NCI-H446 (cell line): ENCODE data around the gene CACNA1C.

Experiments
- DNase-seq, 2 experiments: peaks; one replicate each; lab custom pipeline; 2025; lab: John Stamatoyannopoulos, UW

The CACNA1C gene

DNA sequence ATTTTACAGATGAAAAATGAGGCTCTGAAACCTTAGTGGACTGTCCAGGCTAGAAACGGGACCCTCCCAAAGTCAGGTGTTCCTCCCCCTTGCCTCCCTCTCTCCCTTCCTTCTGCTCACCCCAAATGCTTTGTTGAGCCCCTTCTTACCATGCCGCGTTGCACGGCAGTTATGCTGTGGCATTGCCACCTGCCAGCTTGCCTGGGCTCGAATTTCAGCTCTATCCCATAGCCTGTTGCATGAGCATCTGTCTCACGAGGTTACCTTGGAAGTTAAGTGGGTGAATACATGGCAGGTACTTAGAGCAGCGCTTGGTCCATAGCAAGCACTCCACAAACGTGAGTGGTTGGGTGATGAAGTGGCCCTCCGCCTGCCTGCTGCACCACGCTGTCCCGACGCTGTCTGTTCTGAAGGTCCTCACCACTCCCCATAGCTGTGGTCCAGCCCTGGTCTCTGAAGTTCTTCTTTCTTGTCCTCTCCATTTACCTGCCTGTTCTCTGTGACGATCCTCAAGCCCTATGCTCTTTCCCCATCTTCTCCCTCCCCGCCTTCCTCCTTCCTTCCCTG, 269.9 kb downstream of the CACNA1C start:
- no peak for DNase-seq

DNA sequence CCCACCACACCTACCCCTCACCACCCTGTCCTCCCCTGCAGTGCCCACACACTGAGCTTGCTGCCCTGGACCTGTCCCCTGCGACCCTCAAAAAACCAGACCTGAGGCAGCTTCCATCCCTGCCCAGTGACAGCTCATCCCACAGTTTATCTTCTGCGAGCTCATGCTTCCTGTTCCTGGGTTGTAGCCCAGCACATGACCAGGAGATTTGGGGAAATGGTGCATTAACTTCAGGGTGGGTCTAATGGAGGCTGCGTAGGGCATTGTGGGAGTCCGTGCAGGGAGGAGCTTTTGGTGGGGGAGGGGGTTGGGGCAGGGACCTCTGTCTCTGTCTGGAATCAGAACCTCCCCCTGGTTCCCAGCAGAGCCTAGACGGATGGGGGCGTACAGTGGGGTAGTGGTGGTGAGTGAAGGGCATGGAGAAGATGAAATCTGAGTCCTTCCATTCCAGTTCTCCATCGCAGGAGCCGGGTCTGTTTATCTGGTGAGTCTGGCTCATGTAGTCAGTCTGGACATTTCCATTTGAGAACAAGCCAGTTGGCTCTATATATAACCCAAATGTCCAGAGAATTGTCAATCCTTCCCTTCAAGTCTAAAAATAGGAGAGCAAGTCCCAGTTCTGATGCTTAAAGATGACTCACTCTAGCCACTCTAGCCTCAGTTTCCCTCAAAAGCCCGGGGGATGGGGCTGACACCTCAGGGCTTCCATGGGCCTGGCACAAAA, 270.9 kb downstream of the CACNA1C start:
- no peak for DNase-seq

DNA sequence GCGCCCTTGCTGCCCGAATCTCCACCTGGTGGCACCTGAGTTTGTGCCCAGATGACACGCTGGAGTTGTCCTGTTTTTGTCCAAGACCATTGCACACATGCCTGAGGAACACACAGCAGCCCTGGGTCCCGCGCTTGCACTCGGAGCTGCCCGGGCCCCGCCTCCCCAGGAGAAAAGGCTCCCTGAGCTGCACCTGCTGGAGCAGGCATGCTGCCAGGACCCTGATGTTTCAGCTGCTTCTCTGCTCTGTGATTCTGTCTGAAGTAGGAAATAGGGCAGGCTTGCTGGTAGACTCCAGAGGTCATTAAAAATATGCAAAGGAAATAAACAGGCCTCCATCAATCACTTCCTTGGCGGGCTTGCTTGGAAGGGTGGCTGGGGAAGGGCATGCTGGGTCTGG, 271.6 kb downstream of the CACNA1C start:
- peak in 1 of 2 experiments; percentile 54 for DNase-seq

DNA sequence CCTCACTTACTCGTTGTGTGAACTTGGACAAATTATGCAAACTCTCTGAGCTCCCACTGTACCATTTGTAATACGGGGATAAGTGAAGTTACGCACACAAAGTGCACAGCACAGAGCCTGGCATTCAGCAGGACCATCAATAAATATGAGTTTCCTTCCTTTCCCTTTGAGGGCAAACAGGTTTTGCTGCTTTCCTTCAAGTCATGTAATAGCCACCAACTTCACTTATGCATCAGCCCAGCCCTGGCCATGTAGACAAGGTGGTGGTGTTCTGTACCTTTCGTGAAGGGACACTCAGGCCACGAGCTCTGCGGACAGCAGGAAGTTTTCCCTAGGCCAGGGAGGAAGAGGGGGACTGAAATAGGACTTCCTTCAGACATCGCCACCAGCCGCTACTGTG, 272.7 kb downstream of the CACNA1C start:
- DNase-seq = no peak

DNA sequence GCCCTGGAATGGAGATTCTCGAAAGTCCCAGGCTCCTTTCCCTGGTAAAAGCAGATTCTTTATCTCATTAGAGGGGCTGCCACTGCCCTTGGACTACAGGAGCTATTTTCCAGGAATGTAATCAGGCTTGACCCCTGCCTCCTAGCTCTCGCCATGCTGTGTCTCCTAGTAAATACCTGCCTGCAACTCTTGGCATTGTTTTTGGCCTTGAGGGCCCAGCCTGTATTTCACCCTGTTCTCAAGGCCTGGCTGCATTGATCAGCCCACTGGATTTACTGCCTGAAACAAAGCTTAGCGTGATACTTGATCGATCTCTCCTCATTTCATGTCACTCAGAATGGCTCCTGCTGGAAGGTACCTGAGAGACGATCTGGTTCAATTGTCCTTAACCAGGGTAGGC, 273.7 kb downstream of the CACNA1C start:
- DNase-seq = no peak

DNA sequence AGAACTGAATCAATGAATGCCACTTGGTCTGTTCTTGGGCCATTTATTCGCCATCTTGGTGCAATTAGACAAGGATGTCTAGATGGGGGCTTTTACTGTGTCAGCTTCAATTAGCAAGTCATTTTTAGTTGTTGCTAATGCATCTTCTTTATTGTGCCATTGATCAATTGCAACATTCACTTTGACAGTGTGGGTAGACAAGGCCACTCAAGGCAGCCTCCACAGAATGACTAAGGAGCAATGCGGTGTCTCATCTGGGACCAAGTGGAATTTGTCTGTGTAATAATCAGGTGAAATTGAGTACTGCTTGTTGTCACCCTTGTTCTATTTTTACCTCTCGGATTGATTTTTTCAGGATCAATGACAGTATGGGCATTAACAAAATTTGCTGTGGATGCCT, 275.9 kb downstream of the CACNA1C start:
- DNase-seq = no peak

DNA sequence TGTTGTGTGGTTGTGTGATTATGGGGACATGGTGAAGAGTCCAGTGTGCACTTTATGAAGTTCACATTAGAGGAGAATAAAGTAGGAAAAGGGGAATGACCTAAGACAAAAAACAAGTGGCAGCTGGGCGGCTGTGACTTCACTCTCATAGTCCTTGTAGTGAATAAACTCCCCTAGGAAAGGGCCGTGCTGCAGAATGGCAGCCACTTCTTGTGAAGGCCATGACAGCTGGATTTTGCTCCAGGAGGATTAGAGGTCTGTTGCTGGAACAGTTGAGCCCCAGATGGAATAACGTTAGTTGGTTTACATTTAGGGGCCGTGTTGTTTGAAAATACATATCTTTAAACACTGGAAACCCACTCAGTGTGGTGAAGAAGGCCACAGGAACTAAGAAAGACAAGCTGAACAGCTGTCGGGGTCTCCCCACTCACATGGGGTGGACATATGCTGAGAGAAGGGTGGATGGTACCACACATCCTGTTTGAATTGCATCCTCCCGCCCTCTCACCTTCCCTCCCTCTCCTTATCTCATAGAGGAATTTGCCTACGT, 276.9 kb downstream of the CACNA1C start:
- DNase-seq = no peak

DNA sequence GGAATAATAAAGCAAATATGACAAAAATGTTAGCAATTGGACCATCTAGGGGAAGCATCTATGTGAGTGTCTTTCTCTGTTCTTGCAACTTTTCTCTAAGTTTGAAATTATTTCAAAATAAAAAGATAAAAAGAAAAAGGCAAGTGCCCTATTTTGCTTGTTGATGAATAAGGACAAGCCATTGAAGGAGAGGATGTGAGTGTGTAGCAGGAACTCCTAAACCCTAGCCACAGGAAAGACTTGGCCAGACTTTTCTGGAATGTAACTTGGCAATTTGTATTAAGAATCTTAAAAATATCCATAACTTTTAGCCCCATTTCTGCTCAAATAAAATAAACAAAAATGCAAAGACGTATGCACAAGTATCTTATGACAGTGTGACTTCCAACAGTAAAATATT, 279.4 kb downstream of the CACNA1C start:
- no peak for DNase-seq

DNA sequence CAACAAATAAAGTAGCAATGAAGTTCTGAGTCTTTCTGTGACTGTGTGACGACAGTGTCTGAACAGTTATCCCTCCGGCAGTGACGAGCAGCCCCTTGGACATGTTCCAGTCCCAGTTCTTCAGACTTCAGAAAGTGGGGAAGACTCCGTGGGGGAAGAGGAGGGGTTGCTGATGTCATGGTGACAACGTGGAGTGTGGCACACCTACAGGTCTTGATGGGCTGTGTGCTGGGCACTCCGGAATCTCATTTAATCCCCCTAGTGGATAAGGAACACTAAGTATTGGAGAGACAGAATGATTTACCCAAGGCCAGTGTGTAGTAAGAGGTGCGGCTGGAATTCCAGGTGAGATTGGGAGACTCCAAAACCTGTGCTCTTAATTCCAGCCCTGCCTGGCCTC, 280.2 kb downstream of the CACNA1C start:
- no peak for DNase-seq

DNA sequence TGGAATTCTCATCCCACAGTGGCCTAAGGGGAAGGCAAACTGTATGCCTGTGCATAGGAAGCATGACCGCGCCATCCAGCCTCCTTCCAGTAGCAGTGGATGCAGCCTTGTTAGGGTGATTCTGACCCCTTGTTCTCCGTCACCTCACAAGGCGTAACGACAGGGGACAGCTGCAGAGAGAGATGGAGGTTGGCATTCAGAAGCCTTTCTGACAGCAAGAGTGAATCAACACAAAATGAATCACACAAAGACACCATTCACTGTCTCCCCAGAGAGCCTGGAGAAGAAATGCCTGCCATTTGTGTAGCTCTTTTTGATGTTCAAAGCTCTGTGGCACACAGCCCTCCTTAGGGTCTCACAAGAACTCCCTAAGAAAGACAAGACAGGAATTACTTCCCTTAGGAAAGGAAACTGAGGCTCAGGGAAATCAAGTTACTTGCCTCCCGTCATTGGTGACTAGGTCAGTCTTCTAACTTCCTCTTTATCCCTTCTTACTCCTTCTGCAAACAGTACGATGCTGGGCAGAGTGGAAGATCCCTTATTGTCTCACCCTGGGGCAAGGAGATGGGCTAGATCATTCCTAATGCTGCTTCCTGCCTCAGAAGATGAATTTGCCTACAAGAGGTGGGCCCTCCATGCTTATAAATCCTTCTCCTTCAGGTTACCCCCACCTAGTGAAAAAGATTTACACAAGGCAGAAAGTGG, 280.9 kb downstream of the CACNA1C start:
- DNase-seq = no peak

DNA sequence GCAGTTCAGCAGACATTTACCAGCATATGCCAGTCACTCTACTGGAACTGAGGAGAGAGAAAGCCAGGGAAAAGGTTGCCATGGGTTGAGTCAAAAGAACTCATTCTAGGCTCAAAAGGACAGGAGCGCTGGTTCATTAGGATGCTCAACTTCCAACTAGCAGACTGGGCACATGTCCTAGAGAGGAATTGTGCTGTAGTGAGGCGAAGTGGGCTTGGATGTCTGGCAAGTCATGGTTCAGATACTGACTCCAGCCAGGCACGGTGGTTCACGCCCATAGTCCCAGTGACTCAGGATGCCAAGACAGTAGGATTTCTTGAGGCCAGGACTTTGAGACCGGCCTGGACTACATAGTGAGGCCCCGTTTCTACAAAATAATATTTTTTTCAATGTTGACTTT, 281.5 kb downstream of the CACNA1C start:
- no peak for DNase-seq

DNA sequence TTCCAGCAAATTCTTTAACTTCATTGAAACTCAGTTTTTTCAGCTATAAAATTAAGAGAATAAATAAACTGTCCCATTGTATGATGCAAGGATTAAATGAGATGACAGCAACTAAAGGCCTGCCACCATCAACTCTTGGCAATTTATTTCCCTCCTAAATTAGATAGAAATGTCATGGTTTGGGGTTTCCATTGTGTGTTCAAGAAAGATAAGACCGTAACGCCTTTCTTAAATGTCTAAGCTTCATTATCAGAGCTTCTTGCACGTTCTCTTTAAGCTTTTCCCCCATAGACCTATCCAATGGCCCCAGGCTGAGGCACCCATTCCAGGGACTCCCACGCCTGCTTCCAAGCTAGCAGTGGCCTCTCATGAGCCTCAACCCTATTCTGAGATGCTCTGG, 281.9 kb downstream of the CACNA1C start:
- no peak for DNase-seq

DNA sequence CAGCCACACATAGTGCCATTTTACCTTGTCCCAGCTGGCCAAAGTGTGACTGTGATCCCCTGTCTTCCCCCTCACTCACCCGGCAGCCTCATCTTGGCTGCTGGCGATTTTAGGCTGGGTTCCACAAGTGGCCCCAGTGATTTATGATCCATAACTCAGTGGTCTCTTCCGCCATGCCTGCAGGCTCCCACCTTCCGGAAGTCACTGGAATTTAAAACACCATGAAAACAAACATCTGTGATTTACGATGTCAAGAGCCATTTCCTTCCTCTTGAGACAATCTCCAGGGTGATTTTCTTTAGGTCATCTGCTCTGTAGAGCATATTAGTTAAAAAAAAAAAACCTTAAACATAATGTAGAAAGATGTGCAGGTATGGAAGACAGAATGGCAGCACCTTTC, 282.3 kb downstream of the CACNA1C start:
- no peak for DNase-seq

DNA sequence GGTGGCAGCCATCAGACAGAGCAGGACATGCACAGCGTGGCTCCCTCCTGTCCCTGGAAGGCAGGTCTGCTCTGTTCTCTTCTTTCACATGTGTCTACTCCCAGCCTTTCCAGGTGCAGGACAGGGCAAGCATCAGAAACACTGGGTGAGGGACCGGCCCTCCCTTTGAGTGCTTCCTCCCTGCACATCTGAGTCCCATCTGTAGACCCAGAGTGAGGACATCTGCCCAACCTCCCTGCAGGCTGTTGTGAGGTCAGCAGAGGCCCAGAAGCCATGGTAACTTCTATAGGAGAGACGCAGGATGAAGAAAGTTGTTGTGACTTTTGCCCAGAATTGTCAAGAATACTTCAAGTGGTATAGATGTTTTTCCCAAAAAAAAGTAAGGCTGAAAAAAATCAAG, 282.7 kb downstream of the CACNA1C start:
- DNase-seq = no peak

DNA sequence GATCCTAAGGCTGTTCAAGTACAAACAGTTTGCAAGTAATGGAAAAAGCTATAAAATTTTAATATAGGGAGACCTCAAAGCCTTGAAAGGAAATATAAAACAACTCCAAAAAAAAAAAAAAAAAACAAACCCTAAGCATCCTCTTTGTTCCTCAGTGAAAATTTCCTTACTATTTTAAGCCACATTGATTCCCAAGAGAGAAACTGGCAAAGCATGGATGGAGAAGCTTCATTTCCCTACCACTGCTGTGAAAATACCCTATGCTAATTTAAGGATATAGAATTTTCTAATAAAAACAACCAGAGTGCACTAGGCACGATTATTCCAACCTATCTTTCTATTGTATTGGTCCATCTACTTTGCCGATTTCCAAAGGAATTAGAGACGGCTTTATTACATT, 283.1 kb downstream of the CACNA1C start:
- no peak for DNase-seq

DNA sequence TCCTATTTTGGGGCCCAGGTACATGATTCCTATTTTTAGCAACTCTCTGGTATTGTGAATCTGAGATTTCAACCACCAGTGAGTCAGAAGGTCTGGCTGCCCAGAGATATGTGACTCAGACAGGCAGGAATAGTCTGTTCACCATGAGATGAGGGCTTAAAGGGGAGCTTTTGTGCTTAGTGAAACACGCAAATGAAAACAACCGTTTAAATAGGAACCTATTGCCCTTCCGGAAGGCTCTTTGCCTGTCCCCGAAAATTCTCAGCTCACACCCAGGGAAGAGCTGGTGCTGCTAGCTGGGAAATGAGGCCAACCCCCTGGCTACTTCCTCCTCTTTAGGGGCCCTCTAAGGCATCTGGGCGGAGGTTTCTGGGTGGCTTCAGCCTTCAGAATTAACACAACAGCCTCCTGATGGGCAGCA, 283.6 kb downstream of the CACNA1C start:
- peak in 1 of 2 experiments; percentile 45 for DNase-seq

DNA sequence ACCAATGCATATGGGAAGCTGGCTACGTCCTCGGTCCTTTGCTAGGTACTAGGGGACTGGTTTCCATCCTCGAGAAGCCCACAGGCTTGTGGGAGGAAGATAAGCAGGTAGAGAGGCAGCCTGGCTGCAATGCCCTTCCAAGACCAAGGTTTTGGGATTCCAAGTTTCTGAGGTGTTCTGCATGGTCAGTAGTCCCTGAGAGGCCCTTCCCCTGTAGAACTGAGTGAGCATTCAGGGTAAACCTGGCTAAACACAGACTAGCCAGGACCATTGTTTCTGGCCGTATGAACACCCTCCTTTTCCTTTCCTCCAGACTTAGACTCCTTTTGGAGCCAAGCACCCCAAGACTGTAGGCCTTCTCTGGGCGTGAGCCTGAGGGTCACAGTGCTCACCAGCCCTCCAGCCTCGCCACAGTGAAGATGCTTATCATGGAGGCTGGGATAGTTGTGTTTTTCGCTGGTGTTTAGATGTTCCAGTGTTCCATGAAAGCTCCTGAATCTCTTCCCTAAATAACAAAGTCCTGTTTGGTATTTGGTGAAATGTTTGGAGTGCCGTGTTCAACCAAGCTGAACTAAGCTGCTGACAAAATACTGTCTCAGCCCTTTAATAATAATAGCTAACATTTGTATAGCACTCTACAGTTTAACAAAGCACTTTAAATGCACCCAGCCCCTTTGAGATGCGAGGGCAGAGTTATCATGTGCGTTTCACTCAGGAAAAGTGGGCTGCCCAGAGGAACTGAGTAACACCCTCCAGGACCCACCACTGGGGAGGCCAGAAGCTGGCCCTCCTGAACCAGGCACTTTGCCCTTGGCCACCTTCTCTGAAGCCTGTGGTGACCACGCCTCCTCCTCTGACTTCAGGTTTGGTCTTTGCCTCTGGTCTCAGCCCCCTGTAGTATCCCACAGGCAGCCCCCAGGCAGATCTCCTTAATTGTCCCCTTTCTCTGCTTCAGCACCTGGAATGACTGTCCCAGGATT, 284.5 kb downstream of the CACNA1C start:
- DNase-seq = no peak

DNA sequence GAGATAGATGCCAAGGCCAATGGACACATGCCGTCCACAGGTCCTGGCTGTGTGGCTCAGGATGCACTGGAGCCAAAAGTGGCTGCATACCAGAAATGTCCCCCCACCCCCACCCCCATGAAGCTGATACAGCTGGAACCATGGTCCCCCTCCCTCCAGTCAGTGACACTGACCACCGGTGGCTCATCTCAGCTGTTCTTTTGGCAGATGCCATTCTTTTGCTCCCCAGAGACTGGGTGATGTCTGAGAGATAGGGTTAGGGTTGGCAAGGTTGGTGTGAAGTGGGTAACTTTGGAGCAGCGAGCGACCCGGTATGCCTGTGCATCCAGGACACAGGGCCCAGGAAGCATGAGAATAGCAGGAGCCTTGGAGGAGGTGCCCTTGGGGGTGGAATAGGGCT, 285.6 kb downstream of the CACNA1C start:
- no peak for DNase-seq

DNA sequence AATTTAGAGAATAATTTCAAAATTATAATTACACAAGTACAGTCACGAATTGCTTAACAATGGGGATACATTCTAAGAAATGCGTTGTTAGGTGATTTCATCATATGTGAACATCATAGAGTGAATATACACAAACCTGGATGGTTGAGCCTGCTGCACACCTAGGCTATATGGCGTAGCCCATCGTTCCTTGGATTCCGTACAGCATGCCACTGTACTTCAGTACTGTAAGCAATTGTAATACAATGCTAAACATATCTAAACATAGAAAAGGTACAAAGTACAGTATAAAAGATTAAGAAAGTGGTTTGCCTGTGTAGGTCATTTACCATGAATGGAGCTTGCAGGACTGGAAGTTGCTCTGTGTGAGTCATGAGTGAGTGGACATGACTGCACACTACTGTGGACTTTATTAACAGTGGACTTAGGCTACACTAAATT, 286.2 kb downstream of the CACNA1C start:
- no peak for DNase-seq

DNA sequence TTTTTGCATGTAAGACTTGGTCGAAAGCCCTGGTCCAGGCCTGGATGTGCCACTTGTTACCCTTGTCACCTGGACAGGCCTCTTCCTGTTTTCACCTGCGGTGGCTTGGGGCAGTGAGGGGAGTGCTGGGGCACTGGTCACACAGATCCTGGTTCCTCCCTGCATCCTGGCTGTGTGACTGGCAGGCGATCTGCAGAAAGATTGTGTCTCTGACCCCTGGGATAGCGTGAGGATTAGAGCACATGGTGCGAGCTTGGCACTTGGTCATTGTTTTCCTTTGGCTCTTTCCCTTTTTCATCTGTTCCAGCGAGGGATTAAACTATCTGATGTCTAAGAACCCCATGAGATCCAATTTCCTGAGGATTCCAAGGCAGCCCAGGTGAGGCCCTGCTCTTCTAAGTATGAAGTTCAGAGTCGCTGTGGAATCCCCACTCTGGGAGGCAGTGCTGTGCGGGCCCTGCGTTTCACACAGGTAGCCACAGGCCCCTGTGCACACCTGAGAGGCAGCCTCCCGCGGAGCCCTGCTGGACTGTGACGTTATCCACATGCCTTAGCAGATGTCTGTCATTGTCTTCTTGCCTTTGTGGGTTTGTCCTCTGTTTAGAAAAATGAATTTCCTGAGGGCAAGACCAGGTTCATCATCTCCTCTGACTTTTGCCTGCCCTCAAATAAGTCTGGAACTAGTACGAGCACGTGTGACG, 288.4 kb downstream of the CACNA1C start:
- no peak for DNase-seq

DNA sequence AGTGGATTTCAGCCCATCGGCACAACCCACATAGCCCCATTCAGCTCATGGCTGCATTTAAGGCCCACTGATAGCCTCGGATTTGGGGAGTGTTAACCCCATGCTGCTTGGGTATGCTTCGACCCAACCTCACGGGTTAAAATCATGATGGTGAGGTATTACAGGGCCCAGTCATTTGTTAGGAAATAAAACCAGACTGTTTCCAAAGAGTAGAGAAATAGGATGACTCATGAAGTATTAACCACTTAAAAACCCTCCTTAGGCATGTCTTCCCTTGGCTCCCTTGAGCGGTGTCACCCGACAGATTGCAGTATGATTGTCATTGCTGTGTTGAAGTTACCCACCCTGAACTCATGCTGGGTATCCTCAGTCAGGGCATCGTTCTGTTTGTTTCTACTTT, 289.1 kb downstream of the CACNA1C start:
- DNase-seq = no peak
